ENCODE results near the gene LDB1.

GRCh38 chr10:102114861-102115618 is 5.1 kb downstream of the LDB1 start:
- TF ChIP-seq, protein P1, sequence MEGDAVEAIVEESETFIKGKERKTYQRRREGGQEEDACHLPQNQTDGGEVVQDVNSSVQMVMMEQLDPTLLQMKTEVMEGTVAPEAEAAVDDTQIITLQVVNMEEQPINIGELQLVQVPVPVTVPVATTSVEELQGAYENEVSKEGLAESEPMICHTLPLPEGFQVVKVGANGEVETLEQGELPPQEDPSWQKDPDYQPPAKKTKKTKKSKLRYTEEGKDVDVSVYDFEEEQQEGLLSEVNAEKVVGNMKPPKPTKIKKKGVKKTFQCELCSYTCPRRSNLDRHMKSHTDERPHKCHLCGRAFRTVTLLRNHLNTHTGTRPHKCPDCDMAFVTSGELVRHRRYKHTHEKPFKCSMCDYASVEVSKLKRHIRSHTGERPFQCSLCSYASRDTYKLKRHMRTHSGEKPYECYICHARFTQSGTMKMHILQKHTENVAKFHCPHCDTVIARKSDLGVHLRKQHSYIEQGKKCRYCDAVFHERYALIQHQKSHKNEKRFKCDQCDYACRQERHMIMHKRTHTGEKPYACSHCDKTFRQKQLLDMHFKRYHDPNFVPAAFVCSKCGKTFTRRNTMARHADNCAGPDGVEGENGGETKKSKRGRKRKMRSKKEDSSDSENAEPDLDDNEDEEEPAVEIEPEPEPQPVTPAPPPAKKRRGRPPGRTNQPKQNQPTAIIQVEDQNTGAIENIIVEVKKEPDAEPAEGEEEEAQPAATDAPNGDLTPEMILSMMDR (IDR thresholded peaks at IDR 0.05) = no peak
- TF ChIP-seq POLR2AphosphoS5 (IDR thresholded peaks at IDR 0.05; ENCODE audit: low read depth, low read length) = peak; percentile 64
- TF ChIP-seq SIN3A (IDR thresholded peaks at IDR 0.05; ENCODE audit: borderline replicate concordance, insufficient read depth, low read depth, low read length) = no peak
- TF ChIP-seq REST (IDR thresholded peaks at IDR 0.05; ENCODE audit: insufficient read depth in 1 of 2, low read depth in 2 of 2, low read length in 1 of 2) = no peak
- TF ChIP-seq TCF7L2 (IDR thresholded peaks at IDR 0.05; ENCODE audit: low read depth, low read length) = no peak

All from Panc1 (cell line).